ENCODE measurements around the gene SREBF1. TPM values are rescaled to one million over a fixed set of nuclear protein-coding genes. Genes with fewer than 3 reads are reported as not detected.

SREBF1 gene
- total and polyA plus RNA-seq, 4 donors: 68.4 to 134 (median 80.7) TPM

DNA sequence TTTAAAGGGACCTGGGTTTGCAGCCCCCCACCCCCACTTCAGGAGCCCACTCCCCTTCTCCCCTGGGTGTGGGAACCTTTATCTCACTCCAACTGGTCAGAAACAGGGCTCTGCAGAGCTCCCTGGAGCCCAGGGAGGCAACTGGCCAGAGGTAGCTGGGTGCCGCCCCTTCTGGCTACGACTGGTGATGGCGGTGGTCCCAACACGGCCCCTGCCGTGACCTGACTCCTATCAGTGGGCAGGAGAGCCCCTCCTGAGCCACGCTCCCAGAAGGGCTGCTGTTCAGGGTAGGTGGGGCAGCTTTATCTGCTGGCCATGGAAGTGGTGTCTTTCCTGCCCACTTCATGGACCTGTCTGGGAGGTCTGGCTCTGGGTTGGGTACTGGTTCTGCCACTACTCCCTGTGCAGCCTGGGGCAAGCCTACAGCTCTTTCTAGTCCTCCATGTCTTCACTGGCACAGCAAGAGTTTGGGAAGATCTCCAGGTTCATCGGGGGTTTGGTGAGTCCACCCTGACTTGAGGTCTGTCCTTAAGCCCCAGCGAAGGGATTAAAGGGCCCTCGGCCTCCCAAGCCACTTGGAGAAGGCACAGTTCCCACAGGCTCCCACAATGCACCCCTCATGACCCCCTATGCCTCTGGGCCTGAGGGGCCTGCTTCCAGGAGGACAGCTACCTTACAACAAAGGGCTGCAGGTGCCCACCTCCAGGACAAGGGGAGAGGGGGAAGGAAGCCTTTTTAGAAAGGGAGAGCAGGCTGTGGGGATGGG lies 5.5 kb upstream of the SREBF1 start:
- H3K9ac ChIP-seq (ENCODE audit: insufficient read depth in 1 of 2, low read length in 2 of 2): no peak overlapping the region
- ATAC-seq (ENCODE audit: insufficient read depth, low FRiP score) (no peak), DNase-seq (no peak)
- H3K4me1 ChIP-seq (ENCODE audit: control insufficient read depth in 5 of 5, insufficient read depth in 5 of 5, low read length in 5 of 5): peaks cover 17 to 48% (median 32%) of the 10 kb centered on the region in 5 donors
- no peaks in the 10 kb centered on the region for H3K27me3 ChIP-seq (ENCODE audit: control insufficient read depth in 3 of 3, insufficient read depth in 3 of 3, low read length in 2 of 3)
- H3K36me3 ChIP-seq (ENCODE audit: control insufficient read depth in 4 of 4, insufficient read depth in 4 of 4, low read length in 4 of 4): peaks cover 0 to 16% (median 0%) of the 10 kb centered on the region in 4 donors
- H3K27ac ChIP-seq (ENCODE audit: low read depth in 1 of 2, low read length in 1 of 2): peak overlapping the region; percentile 96 to 100
- TF ChIP-seq, protein P1, sequence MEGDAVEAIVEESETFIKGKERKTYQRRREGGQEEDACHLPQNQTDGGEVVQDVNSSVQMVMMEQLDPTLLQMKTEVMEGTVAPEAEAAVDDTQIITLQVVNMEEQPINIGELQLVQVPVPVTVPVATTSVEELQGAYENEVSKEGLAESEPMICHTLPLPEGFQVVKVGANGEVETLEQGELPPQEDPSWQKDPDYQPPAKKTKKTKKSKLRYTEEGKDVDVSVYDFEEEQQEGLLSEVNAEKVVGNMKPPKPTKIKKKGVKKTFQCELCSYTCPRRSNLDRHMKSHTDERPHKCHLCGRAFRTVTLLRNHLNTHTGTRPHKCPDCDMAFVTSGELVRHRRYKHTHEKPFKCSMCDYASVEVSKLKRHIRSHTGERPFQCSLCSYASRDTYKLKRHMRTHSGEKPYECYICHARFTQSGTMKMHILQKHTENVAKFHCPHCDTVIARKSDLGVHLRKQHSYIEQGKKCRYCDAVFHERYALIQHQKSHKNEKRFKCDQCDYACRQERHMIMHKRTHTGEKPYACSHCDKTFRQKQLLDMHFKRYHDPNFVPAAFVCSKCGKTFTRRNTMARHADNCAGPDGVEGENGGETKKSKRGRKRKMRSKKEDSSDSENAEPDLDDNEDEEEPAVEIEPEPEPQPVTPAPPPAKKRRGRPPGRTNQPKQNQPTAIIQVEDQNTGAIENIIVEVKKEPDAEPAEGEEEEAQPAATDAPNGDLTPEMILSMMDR (IDR thresholded peaks at IDR 0.05; ENCODE audit: control extremely low read depth, extremely low read depth): no peak
- 66 to 84% methylated on average over 9 of the region's 9 CpGs for WGBS, 2 donors
- no peak overlapping the region for H3K4me3 ChIP-seq
- no peaks in the 10 kb centered on the region for H3K9me3 ChIP-seq (ENCODE audit: control insufficient read depth in 4 of 4, insufficient read depth in 3 of 4, low read length in 3 of 4)

GRCh38 chr17:17841601-17842025 lies 4.8 kb upstream of the SREBF1 start:
- H3K36me3 ChIP-seq (ENCODE audit: control insufficient read depth in 4 of 4, insufficient read depth in 4 of 4, low read length in 4 of 4): peaks cover 0 to 10% (median 0%) of the 10 kb centered on the region in 4 donors
- 59 to 89% methylated on average over 1 of the region's 1 CpG for WGBS, 2 donors
- ATAC-seq (ENCODE audit: insufficient read depth, low FRiP score) (peak; percentile 22), DNase-seq (peak; percentile 69 to 86 (median 80))
- peak overlapping the region; percentile 96 to 100 for H3K27ac ChIP-seq (ENCODE audit: low read depth in 1 of 2, low read length in 1 of 2)
- H3K4me1 ChIP-seq (ENCODE audit: control insufficient read depth in 5 of 5, insufficient read depth in 5 of 5, low read length in 5 of 5): peaks cover 20 to 54% (median 33%) of the 10 kb centered on the region in 5 donors
- no peaks in the 10 kb centered on the region for H3K9me3 ChIP-seq (ENCODE audit: control insufficient read depth in 4 of 4, insufficient read depth in 3 of 4, low read length in 3 of 4)
- no peaks in the 10 kb centered on the region for H3K27me3 ChIP-seq (ENCODE audit: control insufficient read depth in 3 of 3, insufficient read depth in 3 of 3, low read length in 2 of 3)
- H3K9ac ChIP-seq (ENCODE audit: insufficient read depth in 1 of 2, low read length in 2 of 2): no peak overlapping the region
- H3K4me3 ChIP-seq: no peak overlapping the region
- TF ChIP-seq, protein P1 (IDR thresholded peaks at IDR 0.05; ENCODE audit: control extremely low read depth, extremely low read depth): no peak

DNA sequence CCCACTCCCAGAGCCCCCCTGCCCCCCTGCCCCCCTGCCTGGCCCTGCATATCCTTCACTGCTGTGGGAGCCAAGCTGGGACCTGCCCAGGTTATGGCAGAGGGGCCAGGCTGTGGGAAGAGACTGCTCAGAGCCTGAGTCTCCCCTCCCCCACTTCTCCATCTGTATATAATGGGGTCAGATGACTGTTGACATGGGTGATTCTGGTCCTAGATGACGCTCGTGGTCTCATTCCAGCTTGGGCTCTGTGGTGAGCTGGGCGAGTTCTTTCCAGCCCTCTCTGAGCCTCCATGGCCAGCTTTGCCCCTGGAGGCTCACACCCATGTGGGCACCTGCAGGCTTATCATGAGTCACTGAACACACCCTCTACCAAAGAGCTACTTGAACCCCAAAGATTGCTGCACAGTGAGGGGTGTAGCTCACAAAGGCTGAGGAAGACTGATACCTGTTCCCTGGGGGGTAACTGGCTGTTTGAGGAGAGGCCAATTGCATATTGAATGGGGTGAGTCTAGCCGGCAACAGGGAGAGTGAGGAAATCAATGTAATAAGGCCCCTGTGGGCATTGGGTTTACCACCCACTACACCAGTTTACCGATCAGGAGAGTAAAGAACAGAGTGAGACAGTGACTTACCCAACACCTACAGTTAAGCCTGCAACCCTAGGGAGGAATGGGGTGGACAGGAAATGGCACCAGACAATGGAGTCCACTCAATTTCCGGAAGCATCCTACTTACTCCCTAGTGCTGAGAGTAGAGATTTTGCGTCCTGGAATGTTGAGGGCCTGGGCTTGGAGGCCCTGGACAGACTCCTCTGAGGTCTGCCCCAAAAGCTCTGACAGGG lies 4.2 kb upstream of the SREBF1 start:
- Histone ChIP-seq H3K9ac (ENCODE audit: insufficient read depth in 1 of 2, low read length in 2 of 2) (no peak overlapping the region), H3K27ac (ENCODE audit: low read depth in 1 of 2, low read length in 1 of 2) (peak overlapping the region; percentile 96 to 100), H3K4me3 (no peak overlapping the region), H3K36me3 (ENCODE audit: control insufficient read depth in 4 of 4, insufficient read depth in 4 of 4, low read length in 4 of 4) (peaks cover 0 to 4% (median 0%) of the 10 kb centered on the region in 4 donors), H3K4me1 (ENCODE audit: control insufficient read depth in 5 of 5, insufficient read depth in 5 of 5, low read length in 5 of 5) (peaks cover 20 to 59% (median 33%) of the 10 kb centered on the region in 5 donors), H3K9me3 (ENCODE audit: control insufficient read depth in 4 of 4, insufficient read depth in 3 of 4, low read length in 3 of 4) (no peaks in the 10 kb centered on the region), H3K27me3 (ENCODE audit: control insufficient read depth in 3 of 3, insufficient read depth in 3 of 3, low read length in 2 of 3) (no peaks in the 10 kb centered on the region)
- 38 to 41% methylated on average over 5 to 7 of the region's 7 CpGs for WGBS, 2 donors
- TF ChIP-seq, protein P1 (IDR thresholded peaks at IDR 0.05; ENCODE audit: control extremely low read depth, extremely low read depth): no peak
- peak in 2 of 3 donors; percentile 61 to 62 for DNase-seq
- no peak for ATAC-seq (ENCODE audit: insufficient read depth, low FRiP score)

All from lung (tissue), 12 donors.